DMS 273 (cell line): ENCODE measurements around the gene THSD7A.
A peak's percentile ranks its signal among the peaks of the same experiment; 100 is the strongest.

Experiments
- DNase-seq: peaks from one replicate; lab custom pipeline; 2025; ENCODE audit not compliant: unreplicated experiment; lab: John Stamatoyannopoulos, UW

Gene THSD7A

GRCh38 chr7:11831736-11832495, at the start of gene THSD7A:
THSD7A (minus strand) TSS chr7:11832198; CDS start chr7:11831946, 252 bp downstream.
- DNase-seq, result peak; percentile 87

GRCh38 chr7:11881680-11882079, 49.7 kb upstream of the THSD7A start:
- DNase-seq, result no peak

- DNase-seq, result peak; percentile 71
Measured at GRCh38 chr7:11875635-11876034, 43.6 kb upstream of the THSD7A start.

GRCh38 chr7:11865671-11866070, 33.7 kb upstream of the THSD7A start:
- no peak for DNase-seq

- DNase-seq, result peak; percentile 64
Measured at GRCh38 chr7:11858622-11859302, 26.8 kb upstream of the THSD7A start.

GRCh38 chr7:11858026-11858425, 26.0 kb upstream of the THSD7A start:
- peak; percentile 27 for DNase-seq

- no peak for DNase-seq
Measured at GRCh38 chr7:11848251-11848650, 16.3 kb upstream of the THSD7A start.

- DNase-seq, result peak; percentile 12
Measured at GRCh38 chr7:11847336-11847735, 15.3 kb upstream of the THSD7A start.

- DNase-seq, result peak; percentile 20
Measured at GRCh38 chr7:11846361-11846955, 14.5 kb upstream of the THSD7A start.

- no peak for DNase-seq
Measured at GRCh38 chr7:11843113-11843765, 11.2 kb upstream of the THSD7A start.

GRCh38 chr7:11841657-11842056, 9.7 kb upstream of the THSD7A start:
- DNase-seq, result no peak

- DNase-seq, result peak; percentile 61
Measured at GRCh38 chr7:11835260-11835659, 3.3 kb upstream of the THSD7A start.

GRCh38 chr7:11833431-11833830, 1.4 kb upstream of the THSD7A start:
- peak; percentile 68 for DNase-seq

GRCh38 chr7:11831156-11831735, 752 bp downstream of the THSD7A start:
- peak; percentile 46 for DNase-seq

- DNase-seq, result peak; percentile 40
Measured at GRCh38 chr7:11830582-11831155, 1.3 kb downstream of the THSD7A start.

- no peak for DNase-seq
Measured at GRCh38 chr7:11829954-11830353, 2.0 kb downstream of the THSD7A start.

- DNase-seq, result no peak
Measured at GRCh38 chr7:11819947-11820346, 12.1 kb downstream of the THSD7A start.

GRCh38 chr7:11819271-11819670, 12.7 kb downstream of the THSD7A start:
- DNase-seq, result no peak

GRCh38 chr7:11818281-11818680, 13.7 kb downstream of the THSD7A start:
- DNase-seq, result no peak

GRCh38 chr7:11817111-11817740, 14.8 kb downstream of the THSD7A start:
- no peak for DNase-seq
